ENCODE data around the gene ADIPOR2.

ADIPOR2 gene, protein sequence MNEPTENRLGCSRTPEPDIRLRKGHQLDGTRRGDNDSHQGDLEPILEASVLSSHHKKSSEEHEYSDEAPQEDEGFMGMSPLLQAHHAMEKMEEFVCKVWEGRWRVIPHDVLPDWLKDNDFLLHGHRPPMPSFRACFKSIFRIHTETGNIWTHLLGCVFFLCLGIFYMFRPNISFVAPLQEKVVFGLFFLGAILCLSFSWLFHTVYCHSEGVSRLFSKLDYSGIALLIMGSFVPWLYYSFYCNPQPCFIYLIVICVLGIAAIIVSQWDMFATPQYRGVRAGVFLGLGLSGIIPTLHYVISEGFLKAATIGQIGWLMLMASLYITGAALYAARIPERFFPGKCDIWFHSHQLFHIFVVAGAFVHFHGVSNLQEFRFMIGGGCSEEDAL

DNA sequence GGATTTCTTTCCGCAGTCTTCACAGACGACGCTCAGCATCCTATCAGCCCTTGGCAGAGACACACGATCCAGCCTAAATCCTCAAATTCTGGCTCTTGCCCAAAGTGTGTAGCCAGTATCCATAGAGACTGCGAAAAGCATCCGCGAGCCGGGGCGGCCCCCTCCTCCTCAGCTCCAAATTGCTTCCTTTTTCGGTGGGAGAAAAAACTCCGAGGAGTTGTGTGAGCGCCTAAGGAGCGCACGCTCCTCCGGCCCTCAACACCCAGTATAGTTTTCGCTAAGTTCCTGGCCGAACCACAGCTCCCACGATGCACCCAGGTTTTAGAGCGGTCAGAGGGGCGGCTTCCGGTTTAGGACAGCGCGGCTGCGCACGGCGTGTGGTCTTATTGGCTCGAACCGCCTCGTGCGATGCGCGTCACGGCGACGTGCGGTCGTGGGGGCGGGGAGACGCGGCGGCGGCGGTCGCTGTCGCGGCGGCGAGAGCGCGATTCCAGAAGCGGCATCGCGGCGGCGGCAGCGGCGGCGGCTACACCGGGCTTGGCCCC lies at the start of gene ADIPOR2:
Gene ADIPOR2, plus strand, starts transcription at position 493 of the 545 bp plus-strand sequence. CDS start 63,274 bp downstream, outside the sequence.
- peak; percentile 94 to 96 for DNase-seq

GRCh38 chr12:1642513-1642912 lies 48.4 kb upstream of the ADIPOR2 start:
- no peak for DNase-seq

GRCh38 chr12:1643043-1643442 lies 47.8 kb upstream of the ADIPOR2 start:
- DNase-seq = no peak

- no peak for DNase-seq
These were observed 46.9 kb upstream of the ADIPOR2 start for GRCh38 chr12:1643905-1644533.

- DNase-seq = no peak
These were observed 46.1 kb upstream of the ADIPOR2 start for GRCh38 chr12:1644534-1645438.

- DNase-seq = no peak
These were observed 45.1 kb upstream of the ADIPOR2 start for GRCh38 chr12:1645819-1646218.

GRCh38 chr12:1646569-1647284 lies 44.1 kb upstream of the ADIPOR2 start:
- DNase-seq = no peak

GRCh38 chr12:1647285-1647669 lies 43.6 kb upstream of the ADIPOR2 start:
- DNase-seq = no peak

DNA sequence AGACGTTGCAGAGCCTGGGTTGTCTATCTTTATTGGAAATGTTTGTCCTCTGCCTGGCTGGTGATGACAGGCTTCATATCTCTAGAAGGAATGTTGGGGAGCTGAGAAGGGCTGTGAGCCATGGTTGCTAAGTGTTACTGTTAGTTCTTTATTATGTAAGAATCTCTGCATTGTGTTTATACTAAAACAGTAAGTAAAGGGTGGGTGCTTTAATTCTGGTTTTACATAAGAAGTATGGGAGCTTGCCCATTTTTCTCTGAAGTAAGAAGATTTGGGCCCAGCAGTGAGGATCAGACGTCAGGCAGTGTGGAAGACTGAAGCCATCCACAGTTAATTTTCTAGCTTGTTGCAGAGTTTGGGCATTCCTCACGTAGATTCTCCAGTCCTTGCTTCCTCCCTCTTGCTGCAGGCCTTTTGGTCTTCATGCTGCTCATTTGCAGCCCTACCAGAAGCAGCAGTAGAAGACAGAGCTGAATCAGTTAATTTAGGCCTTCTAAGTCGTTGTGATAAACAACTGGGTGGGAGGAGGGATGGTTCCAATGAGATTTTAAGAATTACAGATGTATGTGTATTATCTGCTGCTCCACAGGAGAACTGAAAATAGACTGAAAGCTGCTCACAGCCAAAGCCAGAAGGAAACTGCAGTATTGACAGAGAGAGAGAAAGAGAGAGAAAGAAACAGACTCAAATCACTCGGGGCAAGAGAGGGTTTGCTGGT lies 40.5 kb upstream of the ADIPOR2 start:
- DNase-seq = no peak

- no peak for DNase-seq
These were observed 39.9 kb upstream of the ADIPOR2 start for GRCh38 chr12:1650978-1651361.

- DNase-seq = no peak
These were observed 38.9 kb upstream of the ADIPOR2 start for GRCh38 chr12:1651946-1652345.

DNA sequence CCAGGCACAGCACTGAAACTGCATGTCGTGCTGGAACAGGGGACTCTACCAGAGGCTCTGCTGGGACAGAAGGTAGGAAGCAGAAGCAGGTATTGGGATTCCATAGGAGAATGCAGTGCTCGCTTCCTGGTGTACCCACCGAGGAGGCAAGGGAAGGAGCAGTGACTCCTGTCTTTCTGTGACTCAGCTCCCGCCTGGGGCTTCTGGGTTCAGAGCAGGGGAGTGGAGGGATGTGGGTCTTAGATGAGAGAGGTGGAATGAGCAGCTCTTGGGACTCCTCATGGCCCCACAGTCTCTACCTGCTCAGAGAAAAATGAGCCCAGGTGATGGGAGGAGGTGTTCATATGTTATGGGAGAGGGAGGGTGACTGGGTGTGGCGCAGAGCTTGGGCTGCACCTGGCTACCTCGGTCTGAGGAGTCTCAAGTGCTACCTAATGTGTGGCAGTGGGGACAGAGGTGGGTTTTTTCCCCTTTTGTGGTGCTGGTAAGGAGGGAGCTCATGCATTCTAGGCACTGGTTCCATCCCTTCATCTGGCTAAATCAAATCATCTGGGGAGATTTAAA lies 35.6 kb upstream of the ADIPOR2 start:
- no peak for DNase-seq

DNA sequence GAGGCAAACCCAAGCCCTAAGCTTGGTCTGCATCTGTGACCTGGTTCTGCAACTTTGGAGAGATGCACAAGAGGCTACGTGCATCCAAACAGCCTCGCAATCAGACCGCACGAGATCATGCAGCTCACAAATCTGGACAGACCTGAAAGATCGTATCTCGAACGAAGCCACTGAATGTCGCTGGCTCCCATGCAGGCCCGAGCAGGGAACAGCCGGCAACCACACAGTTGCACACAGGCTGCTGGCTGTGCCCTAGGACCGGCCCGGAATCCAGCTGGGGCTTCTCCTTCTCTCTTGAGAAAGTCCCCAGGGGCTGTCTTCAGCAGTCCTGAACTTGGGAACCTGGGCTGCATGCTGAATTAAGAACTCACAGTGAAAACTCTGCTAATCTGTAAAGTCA lies 34.0 kb upstream of the ADIPOR2 start:
- no peak for DNase-seq

- DNase-seq = no peak
These were observed 33.2 kb upstream of the ADIPOR2 start for GRCh38 chr12:1657688-1658087.

DNA sequence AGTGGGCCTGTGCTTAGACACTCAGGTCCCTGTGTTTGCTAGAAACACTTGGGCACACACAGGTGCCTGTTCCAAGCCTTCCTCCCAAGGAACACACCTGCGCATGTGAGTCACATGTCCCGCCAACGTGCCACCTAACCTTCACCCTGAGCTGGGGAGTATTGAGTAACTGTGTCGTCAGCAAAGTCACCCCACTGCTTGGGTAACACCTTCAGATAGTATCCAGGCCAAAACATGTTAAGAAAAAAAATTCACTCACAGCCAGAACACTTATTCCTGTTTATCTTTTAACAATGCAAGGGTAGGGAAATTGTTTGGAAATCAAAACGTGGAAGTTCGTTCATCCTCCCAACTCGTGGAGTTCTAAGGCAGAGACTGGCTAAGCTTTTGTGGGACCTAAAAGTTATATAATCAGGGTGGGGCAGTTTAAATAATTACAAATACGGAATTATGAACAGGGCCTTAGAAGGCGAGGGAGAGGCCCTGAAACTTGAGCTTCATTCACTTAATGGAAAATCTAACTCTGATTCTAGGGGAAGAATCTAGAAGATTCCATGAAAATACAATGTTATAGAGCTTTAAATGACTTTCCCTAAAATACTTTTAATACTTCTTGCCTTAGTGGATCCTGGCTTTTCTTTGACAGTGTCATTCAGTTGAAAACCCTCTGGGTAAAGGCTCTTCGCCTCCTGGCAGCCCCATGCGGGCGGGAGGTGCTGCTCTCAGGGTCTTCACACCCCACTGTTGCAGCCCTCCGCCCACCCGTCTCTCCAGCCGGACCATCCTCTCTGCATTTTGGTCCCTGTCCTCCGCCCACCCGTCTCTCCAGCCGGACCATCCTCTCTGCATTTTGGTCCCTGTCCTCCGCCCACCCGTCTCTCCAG lies 30.3 kb upstream of the ADIPOR2 start:
- peak; percentile 38 to 45 for DNase-seq

GRCh38 chr12:1661553-1662335 lies 29.1 kb upstream of the ADIPOR2 start:
- peak; percentile 85 to 90 for DNase-seq

DNA sequence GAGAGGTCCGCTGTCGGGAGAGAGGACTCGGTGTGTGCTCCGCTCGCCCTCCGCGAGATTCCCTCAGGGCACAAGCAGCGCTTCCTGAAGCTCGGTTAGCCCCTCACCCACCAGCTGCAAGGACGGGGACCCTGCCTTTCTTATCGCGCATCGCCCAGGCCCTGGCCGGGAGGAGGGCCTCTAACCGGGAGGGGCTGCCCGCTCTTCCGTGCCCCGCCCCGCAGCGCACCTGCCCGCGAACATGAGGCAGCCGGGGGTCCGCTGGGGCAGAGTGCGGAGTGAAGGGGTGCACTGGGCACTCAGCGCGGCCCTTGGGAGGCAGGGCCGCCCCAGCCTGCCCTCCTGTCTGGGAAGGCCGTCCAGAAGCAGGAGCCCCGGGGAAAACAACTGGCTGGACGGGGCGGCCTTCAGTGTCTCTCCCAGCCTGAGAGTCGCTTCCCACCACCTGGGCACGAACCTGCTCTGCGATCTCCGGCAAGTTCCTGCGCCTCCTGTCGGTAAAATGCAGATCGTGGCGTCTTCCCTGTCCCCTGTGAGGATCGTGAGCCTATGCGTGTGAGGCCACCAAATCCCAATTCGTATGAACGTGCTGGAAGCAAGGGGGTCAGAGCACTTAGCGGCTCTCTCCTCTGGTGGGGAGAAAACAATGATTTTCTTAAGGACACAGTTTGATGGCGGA lies 28.0 kb upstream of the ADIPOR2 start:
- peak; percentile 37 to 45 for DNase-seq

GRCh38 chr12:1663440-1664132 lies 27.3 kb upstream of the ADIPOR2 start:
- no peak for DNase-seq
